NCI-H2227 (cell line): ENCODE data around the gene C1orf159.

Source experiments
- DNase-seq: peaks from one replicate; lab custom pipeline; 2025; ENCODE audit not compliant: unreplicated experiment; lab: John Stamatoyannopoulos, UW

C1orf159 gene

GRCh38 chr1:1094981-1095380, 20.9 kb downstream of the C1orf159 start:
- no peak for DNase-seq

GRCh38 chr1:1093610-1093943, 22.3 kb downstream of the C1orf159 start:
- DNase-seq, result no peak

- DNase-seq, result no peak
These were observed 22.8 kb downstream of the C1orf159 start for GRCh38 chr1:1092894-1093609.

- no peak for DNase-seq
These were observed 23.6 kb downstream of the C1orf159 start for GRCh38 chr1:1092149-1092855.

GRCh38 chr1:1091344-1092148, 24.3 kb downstream of the C1orf159 start:
- DNase-seq, result no peak

GRCh38 chr1:1090424-1091343, 25.2 kb downstream of the C1orf159 start:
- DNase-seq, result no peak

- no peak for DNase-seq
These were observed 26.0 kb downstream of the C1orf159 start for GRCh38 chr1:1089731-1090423.

GRCh38 chr1:1088801-1089680, 26.8 kb downstream of the C1orf159 start:
- no peak for DNase-seq

GRCh38 chr1:1088029-1088800, 27.7 kb downstream of the C1orf159 start:
- DNase-seq, result no peak

- no peak for DNase-seq
These were observed 28.4 kb downstream of the C1orf159 start for GRCh38 chr1:1087351-1088028.

GRCh38 chr1:1086911-1087341, 29.0 kb downstream of the C1orf159 start:
- no peak for DNase-seq

- DNase-seq, result no peak
These were observed 29.7 kb downstream of the C1orf159 start for GRCh38 chr1:1085911-1086841.

GRCh38 chr1:1085171-1085841, 30.6 kb downstream of the C1orf159 start:
- DNase-seq, result no peak

GRCh38 chr1:1084372-1085170, 31.3 kb downstream of the C1orf159 start:
- no peak for DNase-seq
